Activated CD8-positive, alpha-beta memory T cell treated with anti-CD3 and anti-CD28 coated beads for 36 hours (primary cell): Measurements from ENCODE around the gene SAFB2. TPM values are rescaled to one million over a fixed set of nuclear protein-coding genes. Genes with fewer than 3 reads are reported as not detected.

Source experiments
- CTCF ChIA-PET: fragments of 350-600 bp; sonication (Branson Sonifier 250); formaldehyde crosslinking; loops from one replicate; lab custom pipeline; 2021; ENCODE audit warnings: antibody characterized with exemption; lab: Charles Lee
- POLR2A ChIA-PET: fragments of 350-600 bp; sonication (Branson Sonifier 250); formaldehyde crosslinking; loops from one replicate; lab custom pipeline; 2021; ENCODE audit warnings: antibody characterized with exemption; lab: Charles Lee
- total RNA-seq, 2 experiments: library from RNA; stranded (reverse); gene quantifications; one replicate each; pipeline ENCODE4 v1.2.3, GENCODE V29; 2021

SAFB2 gene
- total RNA-seq, 2 experiments from 2014 or later = 78.5 to 83.6 TPM

DNA sequence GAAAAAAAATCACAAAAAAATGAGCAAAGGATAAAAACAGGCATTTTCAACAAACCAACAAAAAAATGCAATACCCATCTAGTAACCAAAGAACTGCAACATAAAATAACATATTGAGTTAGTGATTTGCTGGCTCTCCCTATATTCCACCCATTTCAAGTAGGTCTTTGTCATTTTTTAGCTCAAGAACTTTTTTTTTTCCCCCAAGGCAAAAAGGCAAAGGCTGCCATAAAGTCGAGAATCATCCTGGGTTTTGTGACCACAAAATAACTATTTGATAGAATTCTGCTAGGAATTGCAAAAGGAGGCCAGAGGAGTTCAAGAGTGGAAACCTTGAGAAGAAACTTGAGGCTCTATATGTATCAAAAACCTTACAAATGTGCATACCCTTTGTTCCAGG, 5.5 kb downstream of the SAFB2 start:
- ChIA-PET POLR2A (interaction anchor here (0.7 kb wide), 1 partner anchor 494 kb away, joined by 8 read pairs; no protein-coding TSS in a partner anchor), CTCF (interaction anchor here (0.6 kb wide), 1 partner anchor 569 kb away, joined by 4 read pairs; no protein-coding TSS in a partner anchor)

DNA sequence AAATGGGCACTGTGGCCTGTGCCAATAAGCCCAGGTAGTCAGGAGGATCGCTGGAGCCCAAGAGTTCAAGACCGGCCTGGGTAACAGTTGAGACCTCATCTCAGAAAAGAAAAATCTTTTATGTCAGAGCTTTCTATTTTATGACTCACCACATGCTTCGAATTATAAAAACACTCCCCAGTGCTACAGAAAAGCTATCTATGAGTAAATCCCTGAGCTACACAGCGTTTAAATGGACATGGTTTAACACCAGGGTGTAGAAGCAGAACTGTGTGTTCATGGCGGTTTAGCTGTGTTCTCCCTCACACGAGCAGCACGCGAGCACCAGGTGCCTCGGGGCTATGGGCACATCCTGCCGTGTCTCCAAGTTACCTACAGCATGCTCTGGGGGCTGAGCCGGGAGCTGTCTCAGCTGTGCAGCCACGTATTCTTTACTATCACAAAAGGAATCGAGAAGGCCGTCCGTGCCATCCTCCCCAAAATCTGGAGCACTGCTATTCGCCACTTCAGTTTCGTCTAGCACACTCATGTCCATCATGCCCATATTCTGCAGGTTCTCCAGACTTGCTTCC, 6.7 kb downstream of the SAFB2 start:
- POLR2A ChIA-PET = interaction anchor here (0.8 kb wide), 1 partner anchor 11 kb away, joined by 3 read pairs; no protein-coding TSS in a partner anchor
- CTCF ChIA-PET = interaction anchor here (0.6 kb wide), 1 partner anchor 54 kb away, joined by 4 read pairs; no protein-coding TSS in a partner anchor

DNA sequence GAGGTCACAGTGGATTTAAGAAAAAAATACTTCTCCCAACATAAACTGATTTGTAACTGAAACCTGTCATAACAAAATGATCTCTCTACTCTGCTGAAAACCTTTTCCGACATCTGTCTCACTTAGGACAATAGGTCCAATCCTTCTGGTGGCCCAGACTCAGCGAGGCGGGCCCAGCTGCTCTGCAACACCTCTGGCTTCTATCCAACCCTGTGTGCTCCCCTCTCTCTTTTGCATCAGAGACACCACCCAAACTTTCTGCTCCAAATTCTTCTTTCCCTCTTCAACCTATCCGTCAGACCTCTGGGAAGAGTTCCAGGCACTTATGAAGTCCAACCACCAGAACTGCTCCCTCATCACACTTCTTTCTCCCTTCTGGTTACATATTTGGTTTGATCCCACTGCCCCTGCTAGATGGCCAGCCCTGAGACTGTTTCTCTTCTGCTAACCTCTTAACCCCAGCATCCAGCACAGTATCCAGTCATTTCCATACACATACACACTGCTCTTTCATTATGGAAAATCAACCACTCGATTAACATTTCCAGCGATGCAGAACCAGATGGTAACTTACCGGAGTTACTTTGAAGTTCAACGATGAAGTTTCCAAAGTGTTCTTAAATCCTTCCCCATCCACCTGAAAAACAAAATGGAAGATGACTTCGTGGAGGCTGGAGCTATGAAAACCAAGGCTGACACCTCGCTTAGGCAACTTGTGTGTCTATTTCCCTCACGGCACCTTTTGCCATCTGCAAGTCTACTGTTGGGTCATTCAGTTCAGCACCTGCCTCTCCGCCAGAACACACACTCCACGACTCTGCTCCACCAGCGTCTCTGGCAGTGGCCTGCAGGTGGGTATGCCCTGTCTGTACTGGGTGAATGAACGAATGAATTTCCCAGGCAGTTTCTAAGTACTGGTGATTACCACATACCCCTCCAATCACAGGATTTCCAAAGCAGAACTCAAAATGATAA, 9.4 kb downstream of the SAFB2 start:
- POLR2A ChIA-PET = interaction anchor here (0.5 kb wide), 1 partner anchor 9 kb away, joined by 3 read pairs; no protein-coding TSS in a partner anchor
- CTCF ChIA-PET = no interaction called here

DNA sequence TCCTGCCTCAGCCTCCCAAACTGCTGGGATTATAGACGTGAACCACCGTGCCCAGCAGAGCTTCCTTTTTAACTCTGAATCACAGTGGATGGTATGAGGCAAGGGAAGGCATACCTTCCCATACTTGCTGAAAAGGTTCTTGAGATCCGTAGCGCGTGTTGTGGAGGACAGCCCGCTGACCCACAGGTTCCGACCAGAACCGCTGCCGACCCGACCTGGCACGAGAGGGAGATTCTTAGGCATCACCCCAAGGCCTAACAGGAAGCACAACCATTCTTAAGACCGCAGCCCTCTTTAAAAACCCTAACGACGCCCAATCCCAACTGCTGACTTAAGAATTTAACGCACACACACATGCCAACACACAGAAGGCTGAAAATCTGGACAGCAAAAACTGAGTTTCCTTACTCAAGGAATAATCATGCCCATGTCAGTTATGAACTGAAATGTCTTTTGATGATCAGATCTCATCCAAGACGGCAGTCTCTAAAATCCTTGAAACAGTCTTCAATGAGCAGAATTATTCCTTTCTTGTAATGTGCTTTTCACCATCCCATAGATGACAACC, 12.6 kb downstream of the SAFB2 start:
- CTCF ChIA-PET = interaction anchor here (0.7 kb wide), 1 partner anchor 285 kb away, joined by 3 read pairs; no protein-coding TSS in a partner anchor
- POLR2A ChIA-PET = interaction anchor here (0.5 kb wide), 1 partner anchor 17 kb away, joined by 3 read pairs; no protein-coding TSS in a partner anchor

DNA sequence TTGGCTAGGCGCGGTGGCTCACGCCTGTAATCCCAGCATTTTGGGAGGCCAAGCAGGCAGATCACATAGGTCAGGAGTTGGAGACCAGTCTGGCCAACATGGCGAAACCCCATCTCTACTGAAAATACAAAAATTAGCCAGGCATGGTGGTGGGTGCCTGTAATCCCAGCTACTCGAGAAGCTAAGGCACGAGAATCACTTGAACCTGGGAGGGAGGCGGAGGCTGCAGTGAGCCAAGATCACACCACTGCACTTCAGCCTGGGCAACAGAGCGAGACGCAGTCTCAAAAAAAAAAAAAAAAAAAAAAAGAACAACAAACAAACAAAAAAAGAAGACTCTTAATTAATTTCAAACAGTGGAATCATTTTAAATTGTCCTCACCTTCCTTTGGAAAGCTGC, 13.8 kb downstream of the SAFB2 start:
- ChIA-PET POLR2A (interaction anchor here (0.7 kb wide), 2 partner anchors 265 to 1955 kb away, joined by 3 to 6 read pairs; no protein-coding TSS in a partner anchor), CTCF (interaction anchor here (0.7 kb wide), 1 partner anchor 775 kb away, joined by 3 read pairs; no protein-coding TSS in a partner anchor)

DNA sequence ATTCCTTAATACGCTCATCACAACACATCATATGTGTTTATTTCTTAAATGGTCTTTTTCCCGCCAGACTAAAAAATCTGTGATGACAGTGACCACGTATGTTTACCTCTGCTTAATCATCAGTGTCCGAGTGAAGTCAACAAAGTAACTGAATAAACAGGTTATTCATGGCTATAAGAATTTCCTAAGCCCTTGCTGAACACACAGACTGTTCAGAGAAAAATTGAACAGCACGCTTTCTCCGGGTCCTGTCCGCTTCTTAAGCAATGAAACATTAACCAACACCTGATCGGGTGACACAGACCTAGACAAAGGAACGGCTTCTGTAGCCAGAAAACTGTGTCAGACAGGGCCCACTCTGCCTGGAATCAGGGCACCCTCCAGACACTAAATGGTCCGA, 14.3 kb downstream of the SAFB2 start:
- CTCF ChIA-PET = no interaction called here
- POLR2A ChIA-PET = no interaction called here

DNA sequence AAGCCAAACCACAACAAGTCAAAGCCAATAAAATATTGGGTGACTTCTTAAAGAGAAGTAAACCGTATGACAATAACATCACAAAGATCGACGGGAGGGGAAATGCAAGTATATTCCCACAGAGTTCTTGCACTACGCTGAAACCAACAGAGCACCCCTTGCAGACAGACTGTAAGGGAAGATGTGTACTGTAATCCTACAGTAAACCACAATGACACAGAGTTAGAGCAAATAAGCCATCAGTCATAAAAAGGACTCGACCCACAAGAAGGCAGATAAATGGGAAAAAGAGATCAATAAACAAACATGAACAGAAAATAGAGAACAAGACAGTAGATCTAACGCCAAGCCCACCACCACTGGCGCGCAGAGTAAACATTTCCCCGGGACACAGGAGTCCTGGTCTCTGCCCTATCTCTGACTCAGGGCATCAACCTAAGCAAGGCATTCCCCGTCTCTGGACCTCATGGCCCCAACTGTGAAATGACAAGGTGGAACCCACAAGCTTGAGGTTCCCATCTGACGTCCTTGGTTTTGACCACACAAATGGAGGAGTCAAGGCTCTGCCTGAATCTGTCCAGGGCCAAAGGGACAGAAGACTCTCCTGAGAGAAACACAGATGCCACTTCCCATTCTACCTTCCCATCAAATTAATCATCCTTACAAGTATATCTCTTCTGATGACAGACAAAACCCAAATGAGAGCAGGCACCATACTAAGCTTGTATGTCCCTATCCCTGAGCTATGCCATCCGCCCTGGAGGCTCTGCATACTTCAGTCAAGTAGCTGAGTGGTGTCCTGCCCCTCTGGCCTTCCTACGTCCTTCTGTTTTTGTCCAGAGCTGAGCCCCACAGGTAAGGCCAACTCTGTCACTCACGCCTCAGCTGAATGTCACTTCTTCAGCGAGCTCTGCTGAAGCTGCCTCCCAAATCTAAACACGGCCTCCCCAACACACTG, 15.0 kb downstream of the SAFB2 start:
- POLR2A ChIA-PET = no interaction called here
- CTCF ChIA-PET = no interaction called here

DNA sequence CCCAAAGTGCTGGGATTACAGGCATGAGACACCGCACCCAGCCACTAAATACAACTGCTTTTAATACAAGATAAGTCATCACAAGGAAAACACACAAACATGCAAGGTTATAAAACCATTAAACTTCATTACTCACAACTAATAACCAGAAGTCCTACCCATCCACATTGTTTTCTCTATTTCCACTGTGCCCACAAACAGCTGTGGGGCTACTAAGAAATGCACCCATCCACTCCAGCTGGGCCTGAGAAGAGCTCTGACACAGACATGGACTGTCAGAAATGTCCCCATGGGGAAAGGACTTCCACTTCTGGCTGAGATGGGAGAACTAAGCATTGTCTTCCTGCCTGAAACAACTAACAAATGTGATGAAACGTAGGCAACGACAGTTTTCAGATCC, 17.2 kb downstream of the SAFB2 start:
- ChIA-PET CTCF (interaction anchor here (1.3 kb wide), 1 partner anchor 9 kb away, joined by 3 read pairs; no protein-coding TSS in a partner anchor), POLR2A (no interaction called here)

DNA sequence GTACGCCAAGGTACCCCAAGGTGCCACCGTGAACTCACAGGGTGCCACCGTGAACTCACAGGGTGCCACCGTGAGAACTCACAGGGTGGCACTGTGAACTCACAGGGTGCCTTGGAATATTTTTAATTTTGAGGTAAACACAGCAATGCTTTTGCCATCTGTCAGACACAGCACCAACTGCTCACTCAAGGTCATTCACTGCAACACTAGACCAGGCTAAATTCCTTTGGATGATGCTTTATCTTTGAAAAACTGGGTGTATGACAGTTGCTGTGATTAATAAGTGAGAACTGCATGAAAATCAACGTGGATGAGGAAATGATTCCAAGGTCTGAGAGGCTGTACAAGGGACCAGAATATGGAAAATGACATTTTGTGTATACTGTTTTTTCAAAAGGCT, 18.9 kb downstream of the SAFB2 start:
- POLR2A ChIA-PET = no interaction called here
- CTCF ChIA-PET = no interaction called here

DNA sequence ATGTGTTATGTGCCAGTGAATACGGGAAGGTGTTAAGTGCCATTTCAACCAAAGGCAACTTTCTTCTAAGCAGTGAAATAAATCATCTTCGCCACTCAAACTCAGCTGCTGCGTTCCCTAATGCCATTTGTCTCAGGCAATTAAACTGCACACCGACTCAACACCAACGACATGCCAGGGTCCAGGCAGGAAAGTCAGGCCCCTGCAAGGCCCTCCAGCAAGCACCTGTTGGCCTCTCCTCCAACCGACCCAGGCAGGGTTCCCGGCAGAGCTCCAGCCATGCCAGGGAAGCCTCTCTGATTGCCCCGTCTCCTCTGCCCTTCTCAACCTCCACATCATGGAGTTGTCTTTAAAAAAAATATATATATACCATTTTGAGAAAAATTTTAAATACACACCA, 21.8 kb downstream of the SAFB2 start:
- POLR2A ChIA-PET = no interaction called here
- CTCF ChIA-PET = no interaction called here

DNA sequence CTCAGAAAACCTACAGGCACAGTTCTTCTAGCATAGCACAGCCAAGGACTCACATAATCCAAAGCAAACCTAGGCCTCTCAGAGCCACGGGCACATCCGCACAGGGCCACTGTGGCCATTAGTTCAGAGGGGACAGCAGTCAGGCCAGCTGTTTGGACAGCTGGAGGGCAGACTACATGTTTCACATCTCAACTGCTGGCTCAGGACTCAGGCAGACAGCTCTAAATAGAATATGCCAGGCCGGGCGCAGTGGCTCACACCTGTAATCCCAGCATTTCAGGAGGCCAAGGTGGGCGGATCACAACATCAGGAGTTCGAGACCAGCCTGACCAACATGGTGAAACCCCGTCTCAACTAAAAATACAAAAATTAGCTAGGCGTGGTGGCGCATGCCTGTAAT, 26.8 kb downstream of the SAFB2 start:
- ChIA-PET POLR2A (no interaction called here), CTCF (interaction anchor here (0.9 to 1.1 kb wide), 2 partner anchors 9 to 547 kb away, joined by 3 read pairs; no protein-coding TSS in a partner anchor)

DNA sequence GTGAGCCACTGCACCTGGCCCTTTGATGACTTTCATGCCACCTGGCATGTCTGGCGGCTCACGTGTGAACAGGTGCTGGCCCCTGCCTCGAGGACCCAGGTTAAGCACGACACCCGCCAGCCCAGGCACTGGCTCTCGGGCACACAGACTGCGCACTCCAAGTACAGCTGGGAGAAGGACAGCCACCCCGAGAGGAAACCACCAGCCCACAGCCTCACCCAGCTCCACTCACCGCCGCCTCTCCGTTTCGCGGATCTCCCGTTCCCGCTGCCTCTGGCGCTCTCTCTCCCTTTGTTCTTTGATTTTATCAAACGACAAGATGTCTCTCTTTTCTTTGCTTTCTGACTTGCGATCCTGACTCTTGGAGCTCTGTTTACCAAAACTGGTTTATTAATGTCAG, 27.4 kb downstream of the SAFB2 start:
- CTCF ChIA-PET = interaction anchor here (0.9 kb wide), 1 partner anchor 546 kb away, joined by 3 read pairs; no protein-coding TSS in a partner anchor
- POLR2A ChIA-PET = no interaction called here

DNA sequence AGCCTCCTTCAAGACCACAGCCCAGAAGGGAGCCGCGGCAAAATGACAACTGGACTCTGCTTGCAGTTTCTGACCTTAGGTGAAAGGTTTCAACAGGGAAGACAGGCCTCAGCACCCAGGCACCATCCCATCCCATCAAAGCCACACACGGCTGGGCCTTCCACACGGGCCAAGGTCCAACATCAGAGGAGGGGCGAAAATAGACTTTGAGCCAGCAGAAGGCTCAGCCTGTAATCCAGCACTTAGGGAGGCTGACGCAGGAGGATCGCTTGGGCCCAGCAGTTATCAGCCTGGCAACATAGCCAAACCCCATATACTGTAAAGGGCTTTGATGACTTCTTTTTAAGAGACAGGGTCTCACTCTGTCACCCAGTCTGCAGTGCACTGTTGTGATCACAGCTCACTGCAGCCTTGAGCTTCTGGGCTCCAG, 28.0 kb downstream of the SAFB2 start:
- CTCF ChIA-PET = interaction anchor here (0.9 kb wide), 1 partner anchor 546 kb away, joined by 3 read pairs; no protein-coding TSS in a partner anchor
- POLR2A ChIA-PET = no interaction called here

DNA sequence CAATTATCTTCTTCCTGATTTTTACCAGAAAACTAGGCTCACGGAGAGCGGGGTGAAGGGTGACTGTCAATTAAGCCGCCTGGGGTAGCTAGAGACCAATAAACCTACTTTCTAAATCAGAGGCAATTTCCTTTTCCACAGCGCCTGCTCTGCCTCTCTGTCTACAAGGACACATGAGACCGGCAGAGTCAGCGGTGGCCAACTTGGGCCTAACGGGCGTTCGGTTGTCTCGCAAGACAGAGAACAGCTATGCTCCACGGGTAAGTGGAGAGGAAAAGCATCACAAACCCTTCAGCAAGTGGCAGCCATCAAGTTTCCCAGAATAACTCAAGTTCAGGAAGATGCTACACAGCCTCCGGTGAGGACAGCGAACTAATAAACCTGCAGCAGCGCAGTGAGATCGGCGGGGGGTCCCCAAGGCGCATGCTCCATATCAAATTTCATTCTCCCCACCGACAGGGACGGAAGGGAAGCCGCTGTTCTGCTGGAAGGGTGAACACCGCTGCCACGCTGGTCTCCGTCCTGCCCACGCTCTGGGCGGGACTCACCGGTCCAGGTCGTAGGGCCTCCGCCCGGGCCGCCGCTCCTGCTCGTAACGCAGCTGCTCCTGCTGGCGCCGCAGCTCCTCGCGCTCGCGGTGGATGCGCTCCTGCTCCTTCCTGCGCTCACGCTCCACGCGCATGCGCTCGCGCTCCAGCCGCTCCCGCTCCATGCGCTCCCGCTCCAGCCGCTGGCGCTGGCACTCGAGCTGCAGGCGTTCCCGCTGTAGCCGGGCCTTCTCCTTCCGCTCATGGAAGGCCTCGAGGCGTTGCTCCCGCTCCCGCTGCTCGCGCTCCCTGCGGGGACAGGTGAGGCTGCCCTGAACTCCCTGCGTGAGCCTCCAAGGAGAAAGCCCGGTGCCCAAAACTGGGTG, 29.0 kb downstream of the SAFB2 start:
- ChIA-PET POLR2A (no interaction called here), CTCF (interaction anchor here (0.9 kb wide), 1 partner anchor 10 kb away, joined by 3 read pairs; no protein-coding TSS in a partner anchor)

DNA sequence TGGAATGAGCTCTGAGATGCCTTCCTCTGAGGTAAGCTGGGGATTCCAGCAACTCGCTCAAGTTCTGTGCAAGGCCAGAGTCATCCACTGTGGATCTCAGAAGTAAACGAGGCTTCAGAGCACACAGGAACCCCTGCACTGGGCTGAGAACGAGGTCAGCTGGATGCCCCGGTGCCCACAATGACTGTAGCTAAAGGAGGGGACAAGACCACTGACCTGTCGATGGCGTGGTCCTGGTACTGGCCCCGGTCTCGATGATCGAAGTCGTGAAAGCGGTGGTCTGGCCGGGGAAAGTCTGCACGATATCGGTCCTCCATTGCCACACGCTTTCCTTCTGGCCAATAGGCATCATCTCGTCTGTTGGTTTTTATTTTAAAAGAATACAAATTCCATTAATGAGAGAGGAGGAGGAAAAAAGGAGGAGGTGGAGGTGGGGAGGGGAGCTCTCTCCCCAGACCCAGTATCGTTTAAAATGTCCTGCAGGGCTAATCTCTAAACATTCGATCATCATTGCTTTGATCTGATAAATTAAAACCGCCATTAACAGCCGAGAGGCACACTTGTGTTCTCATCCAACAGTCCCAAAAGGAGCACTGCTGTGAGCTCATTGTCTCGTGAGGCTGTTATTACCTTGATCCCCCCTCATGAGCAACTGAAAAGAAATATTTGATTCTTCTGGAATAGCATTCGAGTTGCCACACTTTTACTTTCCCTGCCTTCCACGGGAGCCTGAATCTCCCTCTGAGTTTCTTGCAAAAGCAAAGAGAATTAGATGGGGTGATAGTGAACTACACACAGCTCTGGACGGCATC, 29.8 kb downstream of the SAFB2 start:
- POLR2A ChIA-PET = no interaction called here
- CTCF ChIA-PET = interaction anchor here (0.9 kb wide), 1 partner anchor 9 kb away, joined by 3 read pairs; no protein-coding TSS in a partner anchor

DNA sequence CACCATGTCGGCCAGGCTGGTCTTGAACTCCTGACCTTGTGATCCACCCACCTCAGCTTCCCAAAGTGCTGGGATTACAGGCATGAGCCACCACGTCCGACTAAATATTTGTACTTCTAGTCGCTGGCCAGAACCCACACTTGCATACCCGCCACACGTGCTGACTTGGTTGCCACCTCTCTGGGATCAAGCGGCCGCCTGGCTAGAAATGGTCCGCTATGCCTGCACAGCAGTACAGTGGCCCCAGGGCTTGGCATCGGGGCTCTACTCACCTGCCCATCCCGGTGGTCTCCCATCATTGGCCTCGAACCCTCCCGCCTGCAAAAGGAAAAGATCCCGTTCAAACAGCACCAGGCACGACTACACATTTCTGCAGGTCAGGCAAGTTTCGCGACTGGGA, 31.1 kb downstream of the SAFB2 start:
- CTCF ChIA-PET = interaction anchor here (0.7 kb wide), 1 partner anchor 313 kb away, joined by 3 read pairs; no protein-coding TSS in a partner anchor
- POLR2A ChIA-PET = no interaction called here
